Stimulated activated CD8-positive, alpha-beta memory T cell treated with anti-CD3 and anti-CD28 coated beads, Interleukin-7, amount 100 ng/mL, for 1 hour (primary cell): Measurements from ENCODE around the gene AHRR.
"Not testable (repeated sequence)": the region's sequence is repeated elsewhere in the genome, so short reads cannot be mapped to it uniquely, and the experiment has no call there.

Source experiments
- DNase-seq, 2 donors: peaks; one replicate each; pipeline ENCODE4 v3.0.0-alpha.2; 2020; ENCODE audit warnings: low read depth in 2 of 2

The AHRR gene

DNA sequence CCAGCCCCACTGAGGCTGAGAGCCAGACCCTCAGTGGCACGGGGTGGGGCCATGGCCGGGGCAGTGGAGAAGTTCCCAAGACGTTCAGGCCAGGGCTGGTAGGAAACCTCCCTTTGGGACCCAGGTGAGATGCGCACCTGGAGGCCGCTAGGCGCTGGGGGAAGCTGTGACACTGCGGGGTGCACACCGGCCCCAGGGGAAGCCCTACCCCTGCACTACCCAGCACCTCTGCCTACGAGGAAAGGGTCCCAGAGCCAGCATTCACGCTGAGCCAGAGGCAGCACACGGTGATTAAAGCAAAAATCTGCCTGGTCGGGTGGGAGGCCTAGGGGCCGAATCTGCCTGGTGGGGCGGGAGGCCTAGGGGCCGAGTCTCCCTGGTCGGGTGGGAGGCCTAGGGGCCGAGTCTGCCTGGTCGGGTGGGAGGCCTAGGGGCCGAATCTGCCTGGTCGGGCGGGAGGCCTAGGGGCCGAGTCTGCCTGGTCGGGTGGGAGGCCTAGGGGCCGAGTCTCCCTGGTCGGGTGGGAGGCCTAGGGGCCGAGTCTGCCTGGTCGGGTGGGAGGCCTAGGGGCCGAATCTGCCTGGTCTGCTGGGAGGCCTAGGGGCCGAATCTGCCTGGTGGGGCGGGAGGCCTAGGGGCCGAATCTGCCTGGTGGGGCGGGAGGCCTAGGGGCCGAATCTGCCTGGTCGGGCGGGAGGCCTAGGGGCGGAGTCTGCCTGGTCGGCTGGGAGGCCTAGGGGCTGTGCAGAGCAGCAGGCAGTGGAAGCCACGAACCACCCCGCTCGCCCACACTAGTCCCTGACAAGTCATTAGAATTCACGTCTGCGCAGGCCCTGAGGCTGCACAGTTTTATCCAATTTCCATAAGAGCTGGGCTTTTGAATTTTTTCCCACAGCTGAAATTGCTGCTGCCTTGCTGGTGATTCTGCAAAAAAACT, 93.7 kb downstream of the AHRR start:
- not testable (repeated sequence) for DNase-seq

GRCh38 chr5:415928-416635, 94.6 kb downstream of the AHRR start:
- no peak for DNase-seq

GRCh38 chr5:416636-416960, 95.1 kb downstream of the AHRR start:
- DNase-seq: no peak

- no peak for DNase-seq
Measured at GRCh38 chr5:417301-418161, 96.0 kb downstream of the AHRR start.

DNA sequence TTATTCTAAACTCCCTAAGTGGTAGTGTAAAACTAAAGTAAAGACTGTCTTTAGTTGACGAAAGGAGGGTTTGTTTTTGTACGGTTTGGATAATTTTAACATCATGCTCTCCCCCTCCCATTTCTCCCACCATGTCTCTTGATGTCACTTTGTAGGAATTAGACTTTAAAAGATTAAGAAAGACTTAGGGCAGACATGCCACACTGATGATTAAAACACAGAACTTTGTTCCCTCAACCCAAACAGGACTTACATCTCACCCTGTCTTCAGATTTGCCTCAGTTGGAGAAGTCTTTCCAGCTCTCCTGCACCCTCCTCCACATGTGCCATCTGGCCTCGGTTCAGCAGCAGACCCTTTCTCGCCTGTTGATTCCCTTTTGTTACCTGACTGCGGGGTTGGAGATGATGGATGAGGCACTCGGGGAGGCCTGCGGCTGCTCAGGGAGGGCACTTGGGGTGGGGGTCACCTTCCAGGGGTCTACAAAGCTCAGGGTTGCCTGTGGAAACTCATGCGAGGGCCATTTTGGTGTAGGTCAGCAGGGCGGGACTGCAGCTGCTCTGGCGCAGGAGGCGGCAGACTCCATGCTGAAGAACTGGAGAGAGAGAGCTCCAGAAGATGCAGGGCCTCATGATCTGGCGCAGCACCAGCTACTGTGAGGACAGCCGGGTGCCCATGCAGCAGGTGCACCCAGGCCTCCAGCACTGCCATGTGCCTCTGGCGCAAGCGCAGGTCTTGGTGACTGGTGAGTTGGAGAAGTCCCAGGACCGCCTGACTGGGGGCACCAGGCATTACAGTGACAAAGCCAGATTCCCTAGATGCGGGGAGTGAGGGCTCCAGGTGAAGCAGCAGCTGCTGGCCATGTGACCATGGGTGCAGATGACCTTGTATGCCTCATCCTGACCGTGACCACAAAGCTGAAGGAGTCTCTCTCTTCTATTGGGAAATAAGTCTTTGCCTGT, 96.9 kb downstream of the AHRR start:
- no peak for DNase-seq

DNA sequence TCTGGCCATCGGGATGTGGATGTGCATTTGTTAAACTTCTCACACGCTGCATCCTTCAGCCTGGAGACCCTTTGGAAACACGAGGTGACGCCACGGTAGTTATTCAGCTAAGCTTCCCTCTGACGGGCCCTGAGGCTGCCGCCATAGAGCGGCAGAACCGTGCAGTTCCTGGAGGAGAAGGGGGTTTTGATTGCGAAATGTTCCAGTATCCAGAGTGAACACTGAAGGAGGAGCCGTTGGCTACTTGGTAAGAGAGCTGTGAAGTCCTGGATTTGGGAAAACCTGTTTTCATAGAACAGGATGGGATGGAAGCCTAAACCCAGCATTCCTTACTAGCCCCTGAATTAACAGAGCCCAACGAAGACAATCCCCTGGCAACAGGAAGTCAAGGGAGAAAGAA, 98.5 kb downstream of the AHRR start:
- no peak for DNase-seq

GRCh38 chr5:420632-421286, 99.2 kb downstream of the AHRR start:
- DNase-seq: no peak

GRCh38 chr5:421287-421880, 99.9 kb downstream of the AHRR start:
- no peak for DNase-seq

DNA sequence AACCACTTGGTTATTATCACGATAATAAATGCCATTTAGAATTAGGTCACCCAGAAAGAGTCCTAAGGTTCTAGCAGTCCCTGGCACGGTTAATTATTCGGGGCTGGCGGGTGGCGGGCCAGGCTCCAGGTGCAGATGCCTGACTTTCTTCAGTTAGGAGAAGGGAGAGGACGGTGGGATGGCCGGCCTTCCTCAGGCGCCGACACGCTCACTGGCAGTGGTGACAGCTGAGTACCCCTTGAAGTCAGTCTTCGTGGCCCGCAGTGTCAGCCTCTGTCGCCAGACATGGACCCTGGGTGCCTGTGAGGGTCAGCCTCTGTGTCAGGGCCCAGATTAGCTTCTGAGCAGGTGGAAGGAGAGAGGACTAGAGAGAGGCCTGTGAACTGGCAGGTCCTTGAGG, 100.4 kb downstream of the AHRR start:
- DNase-seq: no peak

- DNase-seq: no peak
Measured at GRCh38 chr5:422323-423232, 101.1 kb downstream of the AHRR start.

- no peak for DNase-seq
Measured at GRCh38 chr5:423233-423565, 101.7 kb downstream of the AHRR start.

GRCh38 chr5:423626-424261, 102.2 kb downstream of the AHRR start:
- no peak for DNase-seq

DNA sequence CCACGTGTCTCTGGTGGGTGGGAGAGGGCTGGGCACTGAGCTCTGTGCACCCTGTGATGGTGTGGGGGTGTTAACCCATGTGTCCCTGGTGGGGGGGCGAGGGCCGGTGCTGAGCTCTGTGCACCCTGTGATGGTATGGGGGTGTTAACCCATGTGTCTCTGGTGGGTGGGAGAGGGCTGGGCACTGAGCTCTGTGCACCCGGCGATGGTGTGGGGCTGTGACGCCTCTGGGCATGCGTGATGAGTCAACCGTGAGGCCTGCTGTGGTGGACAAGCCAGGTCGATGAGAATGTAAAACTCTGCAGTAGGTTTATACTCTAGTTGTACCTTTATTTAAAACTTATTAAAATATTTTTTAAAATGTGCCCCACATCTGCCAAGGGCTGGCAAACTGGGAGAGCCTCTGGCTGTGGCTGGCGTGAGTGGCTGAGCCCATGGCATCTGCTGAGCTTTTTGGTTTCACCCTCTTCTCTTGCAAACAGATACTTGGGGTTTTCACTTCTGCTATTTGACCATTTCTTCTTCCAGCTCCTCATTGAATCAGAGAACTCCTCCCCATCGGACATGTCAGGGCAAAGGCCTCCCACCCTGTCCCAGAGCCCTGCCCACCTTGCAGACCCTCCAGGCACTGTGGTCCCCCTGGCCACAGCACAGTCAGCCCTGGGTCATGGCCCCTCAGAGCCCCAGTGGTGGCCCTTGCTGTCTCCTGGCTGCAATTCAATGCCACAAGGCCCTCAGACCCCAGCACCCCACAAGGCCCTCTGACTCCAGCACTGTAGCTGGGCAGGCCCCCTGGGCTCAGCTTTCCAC, 103.0 kb downstream of the AHRR start:
- DNase-seq: no peak

DNA sequence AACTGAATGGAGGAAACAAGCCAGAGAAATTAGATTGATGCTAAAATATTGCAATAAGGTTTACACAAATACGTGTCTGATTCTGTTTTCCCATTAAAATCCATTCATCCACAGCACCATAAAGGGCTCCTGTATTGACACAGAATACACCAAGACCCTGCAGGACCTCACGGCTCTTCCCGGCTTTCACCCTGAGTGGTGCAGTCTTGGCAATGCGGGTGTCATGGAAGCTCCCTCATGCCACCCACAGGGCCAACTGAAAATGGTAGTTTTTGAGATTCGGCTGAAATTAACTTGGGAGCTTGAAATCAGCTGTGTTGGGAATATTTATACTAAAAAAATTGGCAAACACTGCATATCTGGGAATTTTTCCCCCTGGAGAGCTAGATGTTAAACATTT, 104.2 kb downstream of the AHRR start:
- DNase-seq: no peak

GRCh38 chr5:426392-426976, 105.0 kb downstream of the AHRR start:
- no peak for DNase-seq

GRCh38 chr5:427415-428087, 106.0 kb downstream of the AHRR start:
- DNase-seq: no peak

GRCh38 chr5:428219-428618, 106.7 kb downstream of the AHRR start:
- no peak for DNase-seq
